ENCODE measurements around the gene PBX4. TPM values are rescaled to one million over a fixed set of nuclear protein-coding genes. Genes with fewer than 3 reads are reported as not detected.
A peak's percentile ranks its signal among the peaks of the same experiment; 100 is the strongest.
"Not testable (repeated sequence)": the region's sequence is repeated elsewhere in the genome, so short reads cannot be mapped to it uniquely, and the experiment has no call there.

Gene PBX4, protein sequence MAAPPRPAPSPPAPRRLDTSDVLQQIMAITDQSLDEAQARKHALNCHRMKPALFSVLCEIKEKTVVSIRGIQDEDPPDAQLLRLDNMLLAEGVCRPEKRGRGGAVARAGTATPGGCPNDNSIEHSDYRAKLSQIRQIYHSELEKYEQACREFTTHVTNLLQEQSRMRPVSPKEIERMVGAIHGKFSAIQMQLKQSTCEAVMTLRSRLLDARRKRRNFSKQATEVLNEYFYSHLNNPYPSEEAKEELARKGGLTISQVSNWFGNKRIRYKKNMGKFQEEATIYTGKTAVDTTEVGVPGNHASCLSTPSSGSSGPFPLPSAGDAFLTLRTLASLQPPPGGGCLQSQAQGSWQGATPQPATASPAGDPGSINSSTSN
- total RNA-seq: 0.43 and 2.7 TPM in 2 replicates

GRCh38 chr19:19618219-19619051 is at the start of gene PBX4:
TSS of gene PBX4 (minus strand) at chr19:19618687. CDS start at chr19:19618629, 58 bp downstream.
- no peak for TF ChIP-seq CTCF (conservative IDR thresholded peaks at IDR 0.05; ENCODE audit: low read depth, low read length)
- peak within 1 kb of the TSS; percentile 56 for H3K4me3 ChIP-seq (ENCODE audit: low read depth, low read length)
- DNase-seq (ENCODE audit: low read depth): no peak

- not testable (repeated sequence) for H3K4me3 ChIP-seq (ENCODE audit: low read depth, low read length); DNase-seq (ENCODE audit: low read depth)
Observed at GRCh38 chr19:19665420-19665948, 47.0 kb upstream of the PBX4 start.

DNA sequence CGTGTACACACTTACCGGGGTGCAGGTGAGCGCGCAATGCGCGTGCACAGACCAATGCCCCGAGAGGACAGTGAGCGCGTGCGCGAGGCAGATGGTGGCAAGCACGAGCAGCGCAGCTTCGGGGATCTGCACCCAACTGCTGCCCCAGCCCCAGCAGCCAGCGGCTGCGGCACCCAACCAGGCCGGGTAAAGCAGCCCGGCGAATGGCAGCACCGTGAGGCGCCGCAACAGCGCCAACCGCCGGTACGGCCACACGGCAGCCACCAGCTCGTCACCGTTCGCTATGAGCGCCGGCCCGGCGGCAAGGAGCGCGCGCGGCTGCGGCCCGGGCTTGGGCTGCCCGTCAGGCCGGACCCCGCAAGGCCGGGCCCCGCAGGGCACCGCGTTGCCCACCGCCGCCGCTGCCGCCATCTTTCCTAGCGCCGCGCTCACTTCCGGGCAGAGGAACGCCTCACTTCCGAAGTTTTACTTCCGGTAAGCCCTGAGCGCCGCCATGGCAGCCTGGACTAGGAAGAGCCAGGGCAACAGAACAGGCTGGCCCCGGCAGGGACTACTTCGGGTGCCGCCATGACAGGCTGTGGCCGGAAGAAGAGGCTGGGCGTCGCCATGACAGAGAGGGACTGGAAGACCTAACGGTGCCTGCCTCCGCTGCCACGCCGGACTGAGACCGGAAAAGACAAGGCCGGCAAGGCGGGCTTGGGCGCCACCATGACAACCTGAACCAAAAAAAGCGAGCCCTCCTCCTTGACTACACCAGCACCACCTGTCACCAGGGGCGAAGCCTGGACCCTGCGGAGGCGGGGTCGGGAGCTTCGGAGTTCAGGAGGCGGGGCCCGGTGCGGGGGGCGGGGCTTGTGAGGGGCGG is 45.0 kb upstream of the PBX4 start, which contains the start of gene ATP13A1:
Gene ATP13A1 (minus strand): TSS at position 421 of the 865 bp plus-strand sequence. CDS start 10 bp downstream, at position 411.
- TF ChIP-seq CTCF (conservative IDR thresholded peaks at IDR 0.05; ENCODE audit: low read depth, low read length): no peak
- H3K4me3 ChIP-seq (ENCODE audit: low read depth, low read length): peak within 1 kb of the TSS; percentile 95
- peak; percentile 61 for DNase-seq (ENCODE audit: low read depth)

- H3K4me3 ChIP-seq (ENCODE audit: low read depth, low read length): peak overlapping the region; percentile 95
- no peak for TF ChIP-seq CTCF (conservative IDR thresholded peaks at IDR 0.05; ENCODE audit: low read depth, low read length)
- DNase-seq (ENCODE audit: low read depth): no peak
Observed at GRCh38 chr19:19662871-19663255, 44.4 kb upstream of the PBX4 start.

DNA sequence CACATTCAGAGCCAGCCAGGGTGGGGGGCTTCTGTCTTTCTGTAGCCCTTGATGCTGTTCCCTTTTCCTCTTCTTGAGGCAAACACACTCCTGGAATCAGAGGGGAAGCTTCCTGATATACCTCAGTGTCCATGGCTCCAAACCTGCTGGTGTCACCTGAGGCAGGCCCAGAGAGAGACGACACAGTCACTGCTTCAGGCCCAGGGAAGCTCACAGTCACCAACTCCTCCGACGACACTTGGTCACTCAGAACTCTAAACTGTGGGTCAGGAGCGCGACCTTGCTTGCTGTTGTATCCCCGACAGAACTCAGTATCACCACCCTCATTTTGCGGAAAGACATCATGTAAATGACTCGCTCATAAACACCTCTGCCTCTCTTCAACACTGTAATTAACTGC is 43.9 kb upstream of the PBX4 start:
- TF ChIP-seq CTCF (conservative IDR thresholded peaks at IDR 0.05; ENCODE audit: low read depth, low read length): no peak
- H3K4me3 ChIP-seq (ENCODE audit: low read depth, low read length): peak overlapping the region; percentile 95
- DNase-seq (ENCODE audit: low read depth): no peak

GRCh38 chr19:19661675-19662251 is 43.3 kb upstream of the PBX4 start:
- peak overlapping the region; percentile 95 for H3K4me3 ChIP-seq (ENCODE audit: low read depth, low read length)
- no peak for DNase-seq (ENCODE audit: low read depth)
- no peak for TF ChIP-seq CTCF (conservative IDR thresholded peaks at IDR 0.05; ENCODE audit: low read depth, low read length)
